HUES64 (cell line): ENCODE measurements around the gene SUOX.
A peak's percentile ranks its signal among the peaks of the same experiment; 100 is the strongest.
"Not testable (repeated sequence)": the region's sequence is repeated elsewhere in the genome, so short reads cannot be mapped to it uniquely, and the experiment has no call there.

Experiments
- H3K27ac ChIP-seq: 2 replicates; pipeline ENCODE4 v1.7.0; 2013; ENCODE audit warnings: low read depth, low read length, inconsistent platforms
- H3K27me3 ChIP-seq: 2 replicates; pipeline ENCODE4 v1.6.1; 2013; ENCODE audit warnings: mild to moderate bottlenecking, low read length; ENCODE audit not compliant: insufficient read depth
- H3K36me3 ChIP-seq: 2 replicates; pipeline ENCODE4 v1.6.1; 2013; ENCODE audit warnings: mild to moderate bottlenecking, low read length; ENCODE audit not compliant: insufficient read depth
- H3K4me1 ChIP-seq: 2 replicates; pipeline ENCODE4 v1.6.1; 2013; ENCODE audit warnings: mild to moderate bottlenecking, low read length, moderate library complexity; ENCODE audit not compliant: insufficient read depth
- H3K4me3 ChIP-seq: 2 replicates; pipeline ENCODE4 v1.5.1; 2013; ENCODE audit warnings: mild to moderate bottlenecking, low read length, moderate library complexity
- H3K9ac ChIP-seq: 2 replicates; pipeline ENCODE4 v1.6.1; 2013; ENCODE audit warnings: mild to moderate bottlenecking, low read depth, low read length
- H3K9me3 ChIP-seq: 2 replicates; pipeline ENCODE4 v1.6.1; 2013; ENCODE audit warnings: low read depth, low read length; ENCODE audit not compliant: insufficient read depth
- WGBS: fragments of 150-250, 120-280 bp; methylation state at CpG from one replicate; pipeline ENCODE4 v1.1.7; 2013; ENCODE audit warnings: missing lambda C conversion rate; 5-methylcytosine and 5-hydroxymethylcytosine counted together

Gene SUOX

DNA sequence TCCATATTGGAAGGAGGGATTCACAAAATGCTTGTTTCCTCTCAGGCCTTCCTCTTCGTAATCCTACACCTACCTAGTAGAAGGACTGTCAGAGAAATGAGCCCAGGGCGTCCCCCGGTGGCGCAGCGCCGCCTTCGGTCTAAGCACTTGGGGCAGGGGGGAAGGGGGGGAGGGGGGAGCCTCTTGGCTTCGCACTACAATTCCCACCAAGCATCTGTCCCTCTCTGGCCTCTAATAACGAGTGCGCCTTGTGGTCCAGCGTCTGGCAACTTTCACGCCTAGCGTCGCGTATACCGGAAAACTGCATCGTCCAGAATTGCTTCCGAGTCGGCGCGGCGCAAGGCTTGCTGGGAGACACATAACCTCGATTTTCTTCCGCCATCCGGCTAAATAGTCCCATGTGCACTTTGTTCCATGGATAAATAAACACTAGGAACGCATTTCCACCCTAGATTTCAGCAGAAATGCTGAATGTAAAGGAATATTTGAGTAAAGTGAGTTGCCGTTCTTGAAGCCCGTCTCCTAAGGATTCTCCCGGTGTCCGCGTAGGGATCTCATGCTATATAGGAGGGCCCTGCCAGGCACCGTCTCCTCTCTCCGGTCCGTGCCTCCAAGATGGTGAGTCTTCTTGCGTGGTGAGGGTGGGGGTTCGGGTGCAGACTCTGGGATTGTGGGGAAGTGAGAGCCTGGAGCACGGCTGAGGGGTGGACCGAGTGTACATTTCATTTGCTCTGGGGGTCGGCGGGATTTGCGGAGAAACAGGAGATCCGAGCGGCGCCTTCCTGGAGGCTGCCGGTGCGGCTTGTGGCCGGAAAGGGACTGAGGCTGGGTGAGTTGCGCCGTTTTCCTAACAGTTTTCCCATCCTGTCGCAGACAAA is 44.7 kb downstream of the SUOX start, which contains the start of gene RPS26:
RPS26 (plus strand) TSS at position 367 of the 878 bp plus-strand sequence; CDS start at position 616, 249 bp downstream.
- H3K27ac ChIP-seq = peak within 1 kb of the TSS; percentile 95
- H3K9ac ChIP-seq = peak within 1 kb of the TSS; percentile 98
- no peaks in the 10 kb centered on the region for H3K9me3 ChIP-seq
- peaks cover 40% of the 10 kb centered on the region for H3K36me3 ChIP-seq
- peaks cover 6% of the 10 kb centered on the region; the same call in 1 of the 2 replicates for H3K4me1 ChIP-seq
- H3K4me3 ChIP-seq = peak within 1 kb of the TSS; percentile 84
- WGBS = under 1% methylated on average over 48 of the region's 50 CpGs
- H3K27me3 ChIP-seq = no peaks in the 10 kb centered on the region

GRCh38 chr12:56042430-56042813 is 45.3 kb downstream of the SUOX start:
- WGBS = 1% methylated on average over 19 of the region's 20 CpGs
- not testable (repeated sequence) for H3K9me3 ChIP-seq, H3K4me1 ChIP-seq, H3K27me3 ChIP-seq
- H3K36me3 ChIP-seq = peaks cover 40% of the 10 kb centered on the region
- H3K9ac ChIP-seq = peak overlapping the region; percentile 98
- H3K27ac ChIP-seq = peak overlapping the region; percentile 95
- H3K4me3 ChIP-seq = peak overlapping the region; percentile 84

- Histone ChIP-seq H3K4me3 (peak overlapping the region; percentile 84), H3K27ac (peak overlapping the region; percentile 95), H3K4me1 (peaks cover 2% of the 10 kb centered on the region; the same call in 1 of the 2 replicates), H3K36me3 (peaks cover 40% of the 10 kb centered on the region), H3K9me3 (no peaks in the 10 kb centered on the region), H3K9ac (peak overlapping the region; percentile 98), H3K27me3 (no peaks in the 10 kb centered on the region)
- WGBS = 50% methylated on average over 9 of the region's 9 CpGs
These were observed 45.8 kb downstream of the SUOX start for GRCh38 chr12:56042843-56043242.

DNA sequence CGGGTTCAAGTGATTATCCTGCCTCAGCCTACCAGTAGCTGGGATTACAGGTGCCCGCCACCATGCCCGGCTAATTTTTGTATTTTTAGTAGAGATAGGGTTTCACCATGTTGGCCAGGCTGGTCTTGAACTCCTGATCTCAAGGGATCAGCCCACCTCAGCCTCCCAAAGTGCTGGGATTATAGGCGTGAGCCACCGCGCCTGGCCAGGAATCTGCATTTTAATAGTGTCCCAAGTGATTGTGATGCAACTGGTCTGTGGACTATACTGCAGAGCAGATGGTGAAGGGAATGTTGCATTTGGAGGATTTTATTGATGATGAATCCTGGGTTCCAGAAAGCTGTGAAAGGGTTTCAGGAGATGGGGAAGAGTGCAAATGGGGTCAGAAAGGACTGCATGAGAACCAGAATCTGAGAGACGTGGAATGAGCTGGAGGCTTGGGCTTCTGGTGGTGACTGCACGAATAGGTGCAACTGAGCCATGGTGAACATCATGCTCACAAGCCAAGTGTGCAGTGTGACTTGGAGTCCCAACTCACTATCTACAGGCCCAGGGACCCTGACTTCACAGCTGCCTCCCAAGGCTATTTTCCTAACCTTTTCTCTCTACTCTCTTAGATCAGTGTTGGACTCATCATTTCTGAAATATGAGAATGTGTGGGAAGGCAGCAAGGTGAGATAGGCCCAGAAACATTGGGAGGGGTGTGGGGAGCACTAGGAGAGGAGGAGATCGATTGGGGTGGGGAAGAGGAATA is 49.1 kb downstream of the SUOX start:
- H3K9ac ChIP-seq = no peak overlapping the region
- no peak overlapping the region for H3K4me3 ChIP-seq
- no peaks in the 10 kb centered on the region for H3K9me3 ChIP-seq
- no peaks in the 10 kb centered on the region for H3K27me3 ChIP-seq
- H3K36me3 ChIP-seq = peaks cover 34% of the 10 kb centered on the region
- peak overlapping the region; percentile 60; the same call in 1 of the 2 replicates for H3K27ac ChIP-seq
- WGBS = 80% methylated on average over 8 of the region's 9 CpGs
- no peaks in the 10 kb centered on the region for H3K4me1 ChIP-seq

- WGBS = 94% methylated on average over 6 of the region's 6 CpGs
These were observed 56.4 kb downstream of the SUOX start for GRCh38 chr12:56053407-56053893.

More at GRCh38 chr12:56053407-56053893, 56.4 kb downstream of the SUOX start:
- Histone ChIP-seq H3K27ac (no peak overlapping the region), H3K4me3 (no peak overlapping the region), H3K36me3 (no peaks in the 10 kb centered on the region), H3K4me1 (no peaks in the 10 kb centered on the region), H3K9ac (no peak overlapping the region), H3K9me3 (no peaks in the 10 kb centered on the region), H3K27me3 (no peaks in the 10 kb centered on the region)
